ENCODE measurements around the gene TMPRSS11D. TPM values are rescaled to one million over a fixed set of nuclear protein-coding genes. Genes with fewer than 3 reads are reported as not detected.

Gene TMPRSS11D
- total RNA-seq, 1 donor from 2014 or later = not detected

- no peaks in the 10 kb centered on the region for H3K36me3 Mint-ChIP-seq (ENCODE audit: low read depth, unreplicated experiment)
These were observed 14.1 kb downstream of the TMPRSS11D start for GRCh38 chr4:67869580-67870190.

GRCh38 chr4:67861513-67861912 lies 22.3 kb downstream of the TMPRSS11D start:
- FAIRE-seq (peak; percentile 13), DNase-seq (ENCODE audit: low read depth) (peak; percentile 10)
- Histone ChIP-seq H3K27me3 (ENCODE audit: insufficient read depth, low read length) (no peaks in the 10 kb centered on the region), H3K4me2 (ENCODE audit: low read length) (peak overlapping the region; percentile 19), H3K9ac (ENCODE audit: low read length) (no peak overlapping the region), H4K20me1 (ENCODE audit: insufficient read depth, low read length) (no peaks in the 10 kb centered on the region), H2AFZ (ENCODE audit: low read depth, low read length) (no peak overlapping the region), H3K27ac (ENCODE audit: low read depth, low read length) (no peak overlapping the region), H3K79me2 (ENCODE audit: insufficient read depth, low read length) (no peaks in the 10 kb centered on the region), H3K36me3 (ENCODE audit: insufficient read depth, low read length) (no peaks in the 10 kb centered on the region), H3K9me3 (ENCODE audit: insufficient read depth, low read depth, low read length) (no peaks in the 10 kb centered on the region), H3K4me1 (ENCODE audit: insufficient read depth, low read length) (no peaks in the 10 kb centered on the region), H3K4me3 (ENCODE audit: insufficient read depth, low read depth, low read length) (no peak overlapping the region)
- no peaks in the 10 kb centered on the region for H3K4me1 Mint-ChIP-seq (ENCODE audit: low read depth, unreplicated experiment)
- H3K27me3 Mint-ChIP-seq (ENCODE audit: low read depth, unreplicated experiment) = no peaks in the 10 kb centered on the region
- H3K4me3 Mint-ChIP-seq (ENCODE audit: unreplicated experiment) = no peak overlapping the region
- H3K9me3 Mint-ChIP-seq (ENCODE audit: unreplicated experiment) = no peaks in the 10 kb centered on the region
- TF ChIP-seq CTCF (IDR thresholded peaks at IDR 0.05; ENCODE audit: insufficient read depth, low read depth, low read length) = no peak
- TF ChIP-seq EZH2 (IDR thresholded peaks at IDR 0.05; ENCODE audit: insufficient read depth, low read length) = no peak
- H3K36me3 Mint-ChIP-seq (ENCODE audit: low read depth, unreplicated experiment) = no peaks in the 10 kb centered on the region
- no peak overlapping the region for H3K27ac Mint-ChIP-seq (ENCODE audit: unreplicated experiment)

More at GRCh38 chr4:67869580-67870190, 14.1 kb downstream of the TMPRSS11D start:
- H2AFZ ChIP-seq (ENCODE audit: low read depth, low read length) = no peak overlapping the region
- FAIRE-seq (no peak), DNase-seq (ENCODE audit: low read depth) (no peak)
- H3K9me3 Mint-ChIP-seq (ENCODE audit: unreplicated experiment) = no peaks in the 10 kb centered on the region
- no peaks in the 10 kb centered on the region for H3K4me1 ChIP-seq (ENCODE audit: insufficient read depth, low read length)
- no peak overlapping the region for H3K27ac ChIP-seq (ENCODE audit: low read depth, low read length)
- H3K4me1 Mint-ChIP-seq (ENCODE audit: low read depth, unreplicated experiment) = peaks cover 8% of the 10 kb centered on the region
- H3K4me3 ChIP-seq (ENCODE audit: insufficient read depth, low read depth, low read length) = no peak overlapping the region
- no peaks in the 10 kb centered on the region for H3K79me2 ChIP-seq (ENCODE audit: insufficient read depth, low read length)
- no peak overlapping the region for H3K9ac ChIP-seq (ENCODE audit: low read length)
- no peak overlapping the region for H3K27ac Mint-ChIP-seq (ENCODE audit: unreplicated experiment)
- no peaks in the 10 kb centered on the region for H4K20me1 ChIP-seq (ENCODE audit: insufficient read depth, low read length)
- no peaks in the 10 kb centered on the region for H3K36me3 ChIP-seq (ENCODE audit: insufficient read depth, low read length)
- no peaks in the 10 kb centered on the region for H3K9me3 ChIP-seq (ENCODE audit: insufficient read depth, low read depth, low read length)
- no peaks in the 10 kb centered on the region for H3K27me3 ChIP-seq (ENCODE audit: insufficient read depth, low read length)
- no peak for TF ChIP-seq CTCF (IDR thresholded peaks at IDR 0.05; ENCODE audit: insufficient read depth, low read depth, low read length)
- no peak for TF ChIP-seq EZH2 (IDR thresholded peaks at IDR 0.05; ENCODE audit: insufficient read depth, low read length)
- H3K27me3 Mint-ChIP-seq (ENCODE audit: low read depth, unreplicated experiment) = no peaks in the 10 kb centered on the region
- no peak overlapping the region for H3K4me3 Mint-ChIP-seq (ENCODE audit: unreplicated experiment)
- H3K4me2 ChIP-seq (ENCODE audit: low read length) = no peak overlapping the region

GRCh38 chr4:67853336-67853735 lies 30.5 kb downstream of the TMPRSS11D start:
- no peaks in the 10 kb centered on the region for H3K9me3 ChIP-seq (ENCODE audit: insufficient read depth, low read depth, low read length)
- DNase-seq (ENCODE audit: low read depth) (no peak), FAIRE-seq (no peak)
- Mint-ChIP-seq H3K36me3 (ENCODE audit: low read depth, unreplicated experiment) (no peaks in the 10 kb centered on the region), H3K27me3 (ENCODE audit: low read depth, unreplicated experiment) (no peaks in the 10 kb centered on the region), H3K9me3 (ENCODE audit: unreplicated experiment) (no peaks in the 10 kb centered on the region), H3K27ac (ENCODE audit: unreplicated experiment) (no peak overlapping the region), H3K4me3 (ENCODE audit: unreplicated experiment) (no peak overlapping the region), H3K4me1 (ENCODE audit: low read depth, unreplicated experiment) (no peaks in the 10 kb centered on the region)
- H3K27ac ChIP-seq (ENCODE audit: low read depth, low read length) = no peak overlapping the region
- no peaks in the 10 kb centered on the region for H3K79me2 ChIP-seq (ENCODE audit: insufficient read depth, low read length)
- H3K9ac ChIP-seq (ENCODE audit: low read length) = no peak overlapping the region
- no peak overlapping the region for H3K4me3 ChIP-seq (ENCODE audit: insufficient read depth, low read depth, low read length)
- no peaks in the 10 kb centered on the region for H3K4me1 ChIP-seq (ENCODE audit: insufficient read depth, low read length)
- H4K20me1 ChIP-seq (ENCODE audit: insufficient read depth, low read length) = no peaks in the 10 kb centered on the region
- no peaks in the 10 kb centered on the region for H3K36me3 ChIP-seq (ENCODE audit: insufficient read depth, low read length)
- H3K27me3 ChIP-seq (ENCODE audit: insufficient read depth, low read length) = no peaks in the 10 kb centered on the region
- no peak overlapping the region for H3K4me2 ChIP-seq (ENCODE audit: low read length)
- H2AFZ ChIP-seq (ENCODE audit: low read depth, low read length) = no peak overlapping the region
- TF ChIP-seq EZH2 (IDR thresholded peaks at IDR 0.05; ENCODE audit: insufficient read depth, low read length) = no peak
- TF ChIP-seq CTCF (IDR thresholded peaks at IDR 0.05; ENCODE audit: insufficient read depth, low read depth, low read length) = no peak
